T follicular helper cell (primary cell): ENCODE data around the gene CBY1.

Experiments
- DNase-seq: peaks from one replicate; pipeline ENCODE4 v3.0.0-alpha.2; 2020; ENCODE audit warnings: low read depth

CBY1 gene

DNA sequence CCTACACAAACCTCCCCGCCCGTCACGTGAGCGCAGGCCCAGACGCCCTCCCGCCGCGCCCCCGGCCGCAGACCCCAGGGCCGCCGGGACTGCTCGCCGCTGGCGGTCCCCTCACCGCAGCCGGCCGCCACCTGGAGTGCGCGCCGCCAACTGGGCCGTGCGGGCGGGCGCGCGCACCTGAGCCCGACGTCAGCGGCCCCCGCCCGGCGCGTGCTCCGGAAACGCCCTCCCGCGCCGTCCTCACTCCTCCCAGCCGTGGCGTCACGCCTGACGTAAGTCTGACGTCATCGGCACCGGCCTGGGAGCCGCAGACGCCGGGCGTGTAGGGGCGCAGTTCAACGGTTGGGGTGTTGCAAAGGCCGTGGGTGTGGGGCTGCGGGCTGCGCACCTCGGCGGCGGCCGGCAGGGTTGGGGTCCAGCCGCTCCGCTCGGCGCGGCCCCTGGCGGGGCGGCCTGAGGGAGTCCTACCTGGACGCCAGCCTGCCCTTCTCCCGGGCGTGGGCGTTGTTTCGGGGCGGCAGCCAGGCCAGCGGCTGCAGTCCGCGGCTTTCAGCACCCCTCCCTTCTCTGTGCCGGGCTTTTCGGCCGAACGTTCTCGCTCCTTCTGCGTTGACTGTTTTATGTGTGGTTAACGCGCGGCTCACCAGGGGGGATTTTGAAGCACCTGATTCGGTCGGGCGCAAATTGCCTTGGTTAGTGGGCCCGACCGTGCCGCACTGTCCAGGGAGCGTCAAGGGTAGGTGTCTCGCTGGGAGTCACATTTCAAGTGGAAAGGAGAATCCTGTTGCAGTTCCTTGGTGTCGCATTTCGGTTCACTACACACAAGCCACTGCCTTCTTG is 44.6 kb downstream of the CBY1 start, which contains the start of gene JOSD1:
Gene JOSD1 (minus strand): TSS at position 155 of the 840 bp plus-strand sequence. CDS start 956 bp downstream, outside the sequence.
- DNase-seq = peak; percentile 99

DNA sequence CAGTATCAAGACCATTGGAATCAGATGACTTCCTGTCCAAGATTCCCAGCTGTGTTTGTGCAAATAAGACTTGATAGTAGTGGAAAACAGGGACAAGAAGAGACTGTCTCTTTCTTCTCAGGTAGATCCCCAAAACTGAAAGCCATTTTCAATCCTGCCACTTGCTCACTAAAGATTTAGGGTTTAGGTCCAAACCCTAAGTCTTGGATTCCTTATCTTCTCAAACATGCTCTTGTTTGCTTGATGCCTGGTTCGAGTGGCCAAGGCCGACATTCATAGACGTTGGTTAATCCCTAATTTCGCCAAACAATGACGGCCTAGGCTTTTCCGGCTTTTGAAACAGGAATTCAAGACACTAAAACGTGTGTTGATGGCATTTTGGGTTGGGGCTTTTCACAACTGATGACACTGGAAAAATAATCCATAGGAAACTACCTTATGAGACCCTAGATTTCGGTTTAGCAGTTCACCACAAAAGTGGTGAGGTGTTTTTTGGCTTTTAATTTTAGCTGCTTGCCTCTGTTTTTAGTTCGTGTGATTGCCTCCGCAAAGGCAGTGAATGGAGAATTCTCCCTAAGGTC is 48.3 kb downstream of the CBY1 start:
- no peak for DNase-seq

DNA sequence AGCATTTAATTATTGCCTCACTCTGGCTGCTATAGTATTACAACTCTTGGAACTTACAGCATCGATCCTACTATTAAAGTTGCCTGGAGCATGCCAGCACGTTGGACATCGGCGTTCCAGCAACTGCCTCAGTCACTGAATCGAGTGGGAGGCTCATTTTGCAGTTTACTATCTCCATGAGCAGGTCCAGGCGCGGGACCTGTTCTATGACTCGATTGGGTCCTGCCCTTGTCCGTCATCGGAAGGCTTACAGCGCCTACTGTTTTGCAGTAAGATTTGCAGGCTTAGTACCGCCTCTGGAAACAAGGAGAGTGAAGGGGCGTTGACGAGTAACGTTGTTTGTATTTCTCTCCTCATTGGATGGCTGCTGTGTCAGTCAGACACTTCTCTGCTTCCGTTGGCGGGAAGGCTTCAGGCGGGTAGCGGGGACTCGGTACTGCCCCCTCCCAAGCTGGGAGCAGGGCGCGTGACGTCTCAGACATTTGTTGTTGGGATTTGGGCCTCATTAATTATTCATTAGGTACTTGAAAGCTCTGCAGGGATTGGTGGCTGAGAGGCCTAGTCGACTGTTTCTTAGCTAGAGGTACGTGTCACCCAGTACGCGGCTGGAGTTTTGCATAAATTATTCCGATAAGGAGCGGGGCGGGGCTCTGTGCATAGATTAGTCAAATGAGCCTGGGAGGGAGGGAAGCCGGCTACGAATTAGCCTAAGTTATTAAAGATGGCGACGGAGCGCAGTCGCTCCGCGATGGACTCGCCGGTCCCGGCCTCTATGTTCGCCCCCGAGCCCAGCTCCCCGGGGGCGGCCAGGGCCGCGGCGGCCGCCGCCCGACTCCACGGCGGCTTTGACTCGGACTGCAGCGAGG is 49.0 kb downstream of the CBY1 start, which contains the start of gene GTPBP1:
Gene GTPBP1 (plus strand): TSS at position 710 of the 866 bp plus-strand sequence. CDS start 12 bp downstream, at position 722.
- DNase-seq = peak; percentile 97

DNA sequence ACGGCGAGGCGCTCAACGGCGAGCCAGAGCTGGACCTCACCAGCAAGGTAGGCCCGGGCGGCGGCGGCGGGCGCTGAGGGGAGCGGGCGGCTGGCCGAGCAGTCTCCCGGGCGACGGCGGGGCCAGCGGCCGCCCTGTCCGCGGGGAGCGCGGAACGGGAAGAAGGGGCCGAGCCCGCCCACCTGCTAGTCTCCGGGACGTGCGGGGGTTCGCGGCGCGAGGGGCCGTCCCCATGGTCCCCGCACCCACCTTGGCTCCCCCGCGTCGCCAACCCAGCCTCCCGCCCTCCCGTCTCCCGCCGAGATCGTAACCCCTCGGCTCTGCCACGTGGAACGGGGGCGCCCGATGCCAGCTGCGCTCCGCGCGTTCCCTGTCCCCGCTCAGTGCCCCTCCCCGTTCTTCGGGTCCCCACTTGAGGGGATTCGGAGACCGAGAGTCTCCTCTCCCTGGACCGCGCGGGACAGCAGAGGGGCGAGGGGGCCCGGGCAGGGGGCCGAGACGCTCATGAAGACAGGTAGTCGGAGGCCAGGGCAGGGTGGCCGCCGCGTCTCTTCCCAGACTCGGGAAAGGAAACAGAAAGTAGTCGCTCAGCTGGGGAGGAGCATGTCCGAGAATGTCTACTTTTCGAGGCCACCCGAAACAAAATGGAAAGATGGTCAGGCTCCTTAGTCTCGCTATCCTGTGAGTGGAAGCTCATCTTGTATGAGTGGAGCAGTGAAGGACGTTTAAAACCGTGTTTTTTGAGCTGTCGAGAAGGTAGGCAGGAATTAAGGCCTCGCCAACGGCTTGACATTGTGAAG is 49.9 kb downstream of the CBY1 start:
- no peak for DNase-seq

DNA sequence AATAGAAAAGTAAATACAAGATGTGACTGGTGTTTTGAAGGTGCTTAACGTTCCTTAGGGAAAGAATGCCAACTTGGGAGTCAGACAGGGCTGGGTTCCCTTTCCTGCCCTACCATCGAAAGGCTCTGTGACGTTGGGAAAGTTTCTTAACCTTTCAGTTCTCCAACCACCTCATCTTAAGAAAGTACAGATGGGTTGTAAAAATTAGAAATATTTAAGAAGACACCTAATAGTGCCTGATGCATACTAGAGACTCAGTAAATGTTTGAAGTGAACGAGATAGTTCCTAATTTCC is 50.4 kb downstream of the CBY1 start:
- DNase-seq = no peak

DNA sequence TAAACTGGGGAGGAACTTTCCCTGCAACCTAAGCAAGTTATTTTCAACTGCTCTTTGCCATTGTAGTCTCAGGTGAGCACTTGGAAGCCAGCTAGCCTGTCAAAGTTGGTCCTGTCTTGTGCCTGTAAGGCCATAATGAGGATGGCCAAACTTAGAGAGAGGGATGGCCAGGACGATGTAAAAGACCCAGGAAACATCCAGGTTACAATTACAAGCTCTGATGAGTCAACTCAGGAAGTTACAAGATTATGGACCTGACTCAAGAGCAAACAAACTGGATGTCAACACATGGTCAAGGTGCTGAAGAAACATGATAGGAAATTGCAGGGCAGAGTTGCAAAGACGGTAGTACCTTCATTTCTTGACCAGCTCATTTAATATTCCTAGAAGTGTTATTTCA is 50.9 kb downstream of the CBY1 start:
- DNase-seq = no peak

DNA sequence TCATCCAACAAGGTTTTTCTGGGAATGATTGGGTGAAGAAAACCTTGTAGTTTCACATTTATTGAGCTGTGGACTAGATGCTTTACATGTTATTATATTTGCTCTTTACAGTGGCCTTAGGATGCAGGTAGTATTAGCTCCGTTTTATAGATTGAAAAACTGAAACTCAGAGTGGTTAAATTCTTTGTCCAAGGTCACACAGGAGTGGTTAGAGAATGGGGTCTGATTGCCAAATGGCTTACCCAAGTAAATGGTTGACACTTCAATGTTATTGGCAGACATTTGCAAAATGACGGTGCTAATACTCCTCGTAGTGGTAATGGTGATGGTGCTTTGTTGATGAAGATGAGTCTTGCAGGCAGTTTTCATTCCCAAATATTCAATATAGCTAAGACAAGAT is 51.5 kb downstream of the CBY1 start:
- no peak for DNase-seq

DNA sequence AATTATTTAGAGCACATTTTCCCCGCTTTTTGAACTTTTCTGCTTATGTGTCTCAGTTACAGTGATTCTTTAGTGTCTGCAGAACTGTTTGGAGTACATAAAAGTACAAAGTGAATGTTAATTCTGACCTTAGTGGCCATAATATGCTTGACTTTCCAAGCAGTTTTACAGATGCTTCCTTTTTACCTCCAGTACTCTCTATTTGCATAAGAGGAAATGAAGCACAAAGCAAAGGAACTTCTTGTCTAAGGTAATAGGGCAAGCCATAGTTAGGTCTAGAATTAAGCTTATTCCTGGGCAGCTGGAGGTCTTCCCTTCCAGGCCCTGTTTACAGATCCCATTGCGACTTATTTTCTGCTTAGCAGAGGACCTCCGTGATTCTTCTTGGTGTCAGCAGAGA is 52.9 kb downstream of the CBY1 start:
- DNase-seq = no peak

DNA sequence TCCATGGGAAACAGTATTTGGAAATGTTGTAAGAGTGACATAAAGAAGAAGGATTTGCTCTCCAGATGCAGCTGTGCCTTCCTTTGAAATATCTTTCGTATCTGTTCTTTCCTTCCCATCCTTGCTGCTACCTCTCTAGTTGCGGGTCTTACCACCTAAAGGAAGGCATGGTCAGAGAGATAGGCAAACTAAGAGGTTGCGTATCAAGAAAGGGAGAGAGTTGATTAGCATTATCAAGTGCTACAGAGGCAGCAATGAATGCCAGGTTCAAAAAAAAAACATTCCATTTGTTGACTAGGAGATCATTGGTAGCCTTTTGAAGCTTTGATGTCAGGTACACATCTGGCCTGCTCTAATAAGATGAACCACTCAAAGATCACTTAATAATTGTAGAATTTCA is 53.9 kb downstream of the CBY1 start:
- DNase-seq = no peak

DNA sequence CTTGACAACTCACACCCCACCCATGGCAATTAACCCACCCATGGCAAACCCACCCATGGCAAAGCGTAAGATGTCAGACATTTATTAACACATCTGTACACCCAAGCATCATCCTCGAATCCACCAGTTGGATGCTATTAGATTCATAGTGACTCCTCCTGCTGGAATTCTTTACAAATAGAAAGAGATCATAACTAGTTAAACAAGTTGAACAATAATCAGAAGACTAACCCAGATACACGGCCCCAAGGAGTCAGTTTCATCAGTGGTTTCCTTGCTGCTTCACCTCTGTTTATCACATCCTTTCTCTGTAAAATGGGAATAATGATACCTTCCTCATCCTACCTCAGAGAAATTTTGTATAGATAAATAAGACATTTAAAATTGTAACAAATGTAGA is 54.4 kb downstream of the CBY1 start:
- no peak for DNase-seq

DNA sequence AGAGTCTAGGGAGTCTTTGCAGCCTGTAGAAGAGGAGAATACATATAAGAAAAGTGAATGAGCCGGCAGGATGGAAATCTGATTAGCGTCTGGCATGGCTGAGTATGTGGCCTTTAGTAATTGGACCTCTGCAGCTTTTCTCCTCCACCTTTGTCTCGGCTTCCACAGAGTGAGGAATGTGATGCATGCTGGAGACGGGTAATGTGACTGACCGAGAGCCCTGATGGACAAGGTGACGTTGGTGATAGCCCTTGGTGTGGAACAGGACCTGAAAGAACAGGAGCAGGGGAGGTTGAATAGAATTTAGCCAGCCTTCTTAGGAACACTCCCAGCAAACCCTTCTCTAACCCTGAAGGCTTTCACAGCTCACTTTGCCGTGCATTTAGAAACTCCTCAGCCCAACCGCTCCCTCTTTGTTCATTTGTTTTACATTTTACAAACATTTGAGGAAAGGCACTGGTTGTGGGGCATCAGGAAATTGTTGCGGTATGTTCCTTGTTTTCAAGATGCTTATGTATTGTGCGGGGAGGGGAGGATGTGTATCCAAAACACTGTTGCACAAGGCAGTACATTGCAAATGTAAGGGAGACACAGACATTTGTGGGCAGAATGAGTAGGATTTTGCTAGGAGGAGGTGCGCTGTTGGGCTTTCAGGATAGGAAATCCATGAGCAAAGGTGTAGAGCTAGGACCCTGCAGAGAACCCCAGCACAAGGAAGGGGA is 56.2 kb downstream of the CBY1 start:
- DNase-seq = no peak

DNA sequence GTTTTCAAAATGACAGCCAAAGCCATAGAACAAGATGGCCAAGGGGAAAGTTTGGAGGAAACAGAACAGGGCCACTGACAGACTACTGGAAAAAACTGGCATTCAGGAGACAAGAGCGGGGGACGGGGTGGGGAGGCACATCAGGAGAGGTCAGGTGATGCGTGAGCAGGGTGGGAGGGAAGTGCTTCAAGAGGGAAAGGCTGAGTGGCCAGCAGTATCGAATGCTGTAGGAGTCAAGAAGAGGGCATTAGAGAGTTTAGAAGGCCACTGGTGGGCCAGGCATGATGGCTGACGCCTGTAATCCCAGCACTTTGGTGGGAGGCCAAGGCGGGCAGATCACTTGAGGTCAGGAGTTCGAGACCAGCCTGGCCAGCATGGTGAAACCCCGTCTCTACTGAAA is 57.5 kb downstream of the CBY1 start:
- no peak for DNase-seq

DNA sequence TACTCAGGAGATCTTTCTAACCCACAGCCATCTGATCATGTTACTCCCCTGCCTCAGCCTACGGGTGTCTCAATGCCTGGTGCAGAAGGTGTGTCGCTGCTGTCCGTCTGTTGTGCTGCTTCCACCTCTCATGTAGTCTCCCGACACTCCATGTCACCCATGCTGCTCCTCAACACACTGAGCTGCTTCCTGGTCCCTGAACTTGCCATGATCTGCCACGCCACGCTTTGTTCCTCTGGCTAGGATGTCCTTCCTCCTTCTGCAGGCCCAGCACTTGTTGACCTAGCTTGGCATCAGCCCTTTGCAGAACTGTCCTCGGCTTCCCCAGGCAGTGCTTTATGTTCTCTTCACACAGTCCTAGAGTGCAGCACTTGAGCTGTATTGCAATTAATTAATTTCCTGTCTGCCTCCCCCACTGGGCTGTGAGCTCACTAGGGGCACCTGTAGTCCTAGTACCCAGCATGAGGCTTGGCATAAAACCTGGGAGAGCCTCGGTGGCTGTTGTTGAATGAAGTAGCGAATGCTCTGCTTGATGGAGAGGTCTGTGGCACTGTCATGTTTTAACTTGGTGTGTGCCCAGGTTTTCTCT is 58.8 kb downstream of the CBY1 start:
- DNase-seq = no peak

DNA sequence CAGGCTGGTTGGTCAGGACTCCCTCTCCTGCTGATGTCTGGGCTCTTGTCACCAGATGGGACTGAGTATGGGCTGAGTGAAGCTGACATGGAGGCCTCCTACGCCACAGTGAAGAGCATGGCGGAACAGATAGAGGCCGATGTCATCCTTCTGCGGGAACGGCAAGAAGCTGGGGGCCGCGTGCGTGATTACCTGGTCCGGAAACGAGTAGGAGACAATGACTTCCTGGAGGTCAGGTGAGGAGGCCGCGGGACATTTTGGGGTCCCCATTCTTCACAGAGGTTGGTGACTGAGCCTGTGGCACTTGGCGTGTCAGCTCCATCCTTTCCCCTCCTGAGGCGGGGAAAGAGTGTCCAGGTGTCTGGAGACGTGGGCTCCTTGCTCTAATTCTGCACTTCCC is 59.4 kb downstream of the CBY1 start:
- no peak for DNase-seq

DNA sequence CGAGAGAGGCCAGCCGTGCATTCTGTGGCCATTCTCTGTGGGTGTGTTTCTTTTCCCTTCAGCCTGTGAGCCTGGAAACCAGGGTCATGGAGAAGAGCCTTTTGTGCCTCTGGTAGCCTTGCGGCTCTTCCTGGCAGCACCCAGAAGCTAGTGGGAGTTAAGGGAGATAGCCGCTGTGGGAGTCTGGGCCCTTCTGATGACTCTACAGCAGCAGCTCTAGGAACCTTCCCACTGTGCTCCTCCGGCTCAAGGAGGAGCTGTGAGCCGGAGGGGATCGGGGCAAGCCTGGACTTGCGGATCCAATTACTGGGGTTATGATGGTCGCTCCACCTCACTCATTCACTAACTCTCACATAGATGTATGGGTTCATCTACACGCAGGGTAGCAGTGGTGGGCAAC is 59.8 kb downstream of the CBY1 start:
- DNase-seq = no peak

DNA sequence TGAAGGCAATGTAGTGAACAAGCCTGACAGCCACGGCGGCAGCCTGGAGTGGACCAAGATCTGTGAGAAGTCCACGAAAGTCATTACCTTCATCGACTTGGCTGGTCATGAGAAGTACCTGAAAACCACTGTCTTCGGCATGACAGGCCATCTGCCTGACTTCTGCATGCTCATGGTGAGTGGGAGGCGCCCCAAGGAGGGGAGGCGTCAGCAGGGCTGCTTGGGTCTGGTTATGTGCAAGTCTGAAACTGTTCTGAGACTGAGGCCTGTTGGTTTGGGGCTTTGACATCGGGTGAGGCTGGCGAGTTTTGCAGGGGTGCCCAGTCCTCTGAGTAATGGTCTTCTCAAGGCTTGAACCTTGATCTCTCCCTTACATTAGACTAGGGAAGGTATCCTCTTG is 60.4 kb downstream of the CBY1 start:
- DNase-seq = no peak

DNA sequence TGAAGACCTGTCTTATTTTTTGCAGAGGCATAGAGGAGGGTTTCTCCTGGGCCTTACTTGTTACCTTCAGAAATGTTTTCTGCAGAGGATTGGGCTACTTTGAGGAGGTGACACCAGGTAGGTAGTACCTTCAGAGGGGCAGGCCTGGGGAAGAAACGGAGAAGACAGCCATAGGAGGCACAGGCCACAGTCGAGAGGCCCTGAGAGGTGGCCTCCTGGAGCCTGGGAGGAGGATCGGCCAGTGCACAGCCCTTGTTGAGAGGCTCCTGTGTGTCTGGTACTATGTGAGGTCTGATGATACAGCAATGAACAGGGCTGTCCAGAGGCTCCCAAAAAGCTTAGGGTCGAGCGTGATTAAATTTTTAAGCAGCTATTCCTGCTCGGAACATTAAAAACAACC is 60.8 kb downstream of the CBY1 start:
- no peak for DNase-seq

DNA sequence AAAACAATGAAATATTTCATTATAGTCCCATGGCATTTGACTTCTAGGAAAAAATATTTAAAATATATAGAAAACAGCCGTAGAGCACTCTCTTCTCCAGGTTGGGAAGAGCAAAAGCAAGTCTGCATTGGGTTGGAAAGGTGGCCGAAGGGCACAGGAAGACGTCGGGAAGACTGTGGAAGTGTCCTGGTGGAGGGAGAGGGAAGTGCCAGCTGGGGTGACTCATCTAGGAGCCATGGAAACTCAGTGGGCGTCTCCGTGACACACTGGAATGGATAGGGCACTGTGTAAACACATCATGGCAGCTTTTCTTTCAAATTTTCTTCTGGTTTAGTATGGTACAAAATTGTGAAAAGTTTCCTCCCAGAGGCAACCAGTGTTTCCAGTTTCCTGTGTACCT is 62.0 kb downstream of the CBY1 start:
- no peak for DNase-seq

DNA sequence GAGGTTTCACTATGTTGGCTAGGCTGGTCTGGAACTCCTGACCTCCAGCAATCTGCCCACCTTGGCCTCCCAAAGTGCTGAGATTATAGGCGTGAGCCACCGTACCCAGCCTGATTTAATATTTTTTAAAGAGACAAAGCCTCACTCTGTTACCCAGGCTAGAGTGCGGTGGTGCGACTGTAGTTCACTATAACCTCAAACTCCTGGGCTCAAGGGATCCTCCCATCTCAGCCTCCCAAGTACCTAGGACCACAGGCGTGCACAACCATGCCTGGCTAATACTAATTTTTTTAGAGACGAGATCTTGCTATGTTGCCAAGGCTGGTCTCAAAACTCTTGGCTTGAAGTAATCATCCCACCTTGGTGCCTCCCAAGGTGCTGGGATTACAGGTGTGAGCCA is 62.8 kb downstream of the CBY1 start:
- DNase-seq = no peak

DNA sequence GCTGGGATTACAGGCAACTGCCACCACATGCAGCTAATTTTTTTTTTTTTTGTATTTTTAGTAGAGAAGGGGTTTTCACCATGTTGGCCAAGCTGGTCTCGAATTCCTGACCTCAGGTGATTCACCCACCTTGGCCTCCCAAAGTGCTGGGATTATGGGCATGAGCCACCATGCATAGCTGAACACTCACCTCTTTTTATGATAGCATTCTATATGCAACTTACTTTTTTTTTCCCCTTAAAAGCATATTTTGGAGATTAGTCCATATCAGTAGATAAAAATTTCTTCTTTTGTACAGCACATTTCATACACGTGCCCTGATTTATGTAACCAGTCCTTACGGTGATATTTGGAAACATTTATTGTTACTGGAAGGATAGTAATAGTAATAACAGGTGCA is 63.9 kb downstream of the CBY1 start:
- DNase-seq = no peak

DNA sequence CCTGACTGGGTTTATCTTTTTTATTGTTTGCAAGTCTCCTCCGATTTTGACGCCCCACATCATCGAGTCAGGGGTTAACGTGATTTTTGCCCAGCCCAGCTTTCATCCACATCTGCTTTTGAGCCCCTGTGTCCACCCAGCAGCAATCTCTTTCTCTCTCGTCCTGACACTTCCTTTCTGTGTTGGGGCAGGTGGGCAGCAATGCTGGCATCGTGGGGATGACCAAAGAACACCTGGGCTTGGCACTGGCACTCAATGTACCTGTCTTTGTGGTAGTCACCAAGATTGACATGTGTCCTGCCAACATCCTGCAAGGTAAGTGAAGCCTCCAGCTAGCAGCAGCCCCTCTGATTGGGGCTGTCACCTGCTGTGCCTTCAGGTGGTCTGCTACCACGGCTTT is 65.1 kb downstream of the CBY1 start:
- no peak for DNase-seq
